OCI-LY7 (cell line): ENCODE measurements around the gene DCC. TPM values are rescaled to one million over a fixed set of nuclear protein-coding genes. Genes with fewer than 3 reads are reported as not detected.

Source experiments
- BruUV-seq: library from RNA; stranded (reverse); fragments of 400-500 nt; replicated peaks from 2 replicates; lab custom pipeline; 2021; lab: Mats Ljungman, UMichigan
- CTCF ChIA-PET: fragments of 300-600 bp; sonication (Branson Sonifier 250); formaldehyde crosslinking; loops from one replicate; lab custom pipeline; 2022; ENCODE audit warnings: antibody characterized with exemption; ENCODE audit not compliant: unreplicated experiment; lab: Charles Lee
- POLR2A ChIA-PET: fragments of 300-600 bp; sonication (Branson Sonifier 250); formaldehyde crosslinking; loops from one replicate; lab custom pipeline; 2022; ENCODE audit warnings: antibody characterized with exemption; lab: Charles Lee
- DNase-seq: peaks from one replicate; pipeline ENCODE4 v3.0.0-alpha.2; 2015; ENCODE audit warnings: low spot score
- H2AFZ ChIP-seq: fragments of 200-600 bp; sonication (generic), shearing (Covaris generic); 2 replicates; pipeline ENCODE4 v1.6.1; 2014; ENCODE audit warnings: mild to moderate bottlenecking, antibody characterized with exemption, low read length, moderate library complexity
- H3K27ac ChIP-seq: fragments of 200-600 bp; sonication (generic); 2 replicates; pipeline ENCODE4 v1.5.1; 2014; ENCODE audit warnings: mixed run types, low read depth, mild to moderate bottlenecking, moderate library complexity, low read length, inconsistent platforms; ENCODE audit not compliant: poor library complexity, severe bottlenecking
- H3K36me3 ChIP-seq: fragments of 200-600 bp; sonication (generic); 2 replicates; pipeline ENCODE4 v1.6.1; 2014; ENCODE audit warnings: mild to moderate bottlenecking, antibody characterized with exemption, low read length, moderate library complexity, mixed read lengths; ENCODE audit not compliant: insufficient read depth
- H3K4me1 ChIP-seq: fragments of 200-600 bp; sonication (generic); 2 replicates; pipeline ENCODE4 v1.5.1; 2014; ENCODE audit warnings: mild to moderate bottlenecking, low read length; ENCODE audit not compliant: insufficient read depth, poor library complexity, severe bottlenecking
- H3K4me2 ChIP-seq: fragments of 200-600 bp; sonication (generic); 2 replicates; pipeline ENCODE4 v1.6.1; 2014; ENCODE audit warnings: mild to moderate bottlenecking, low read length
- H3K4me3 ChIP-seq: fragments of 200-600 bp; sonication (generic); 2 replicates; pipeline ENCODE4 v1.5.1; 2014; ENCODE audit warnings: mild to moderate bottlenecking, low read depth, low read length; ENCODE audit not compliant: poor library complexity, severe bottlenecking
- H3K79me2 ChIP-seq: fragments of 200-600 bp; sonication (generic); 2 replicates; pipeline ENCODE4 v1.6.1; 2016; ENCODE audit warnings: low read depth, mild to moderate bottlenecking, low read length, moderate library complexity, mixed read lengths; ENCODE audit not compliant: insufficient read depth
- H3K9me2 ChIP-seq: fragments of 200-600 bp; sonication (generic); 2 replicates; pipeline ENCODE4 v1.6.1; 2016; ENCODE audit warnings: mild to moderate bottlenecking, low read length, mixed read lengths; ENCODE audit not compliant: insufficient read depth
- H3K9me3 ChIP-seq: fragments of 200-600 bp; sonication (generic); 2 replicates; pipeline ENCODE4 v1.6.1; 2014; ENCODE audit warnings: mild to moderate bottlenecking, mixed run types, low read length, mixed read lengths
- H4K20me1 ChIP-seq: fragments of 200-600 bp; sonication (generic); 2 replicates; pipeline ENCODE4 v1.6.1; 2014; ENCODE audit warnings: mild to moderate bottlenecking, antibody characterized with exemption, low read length, moderate library complexity, mixed read lengths; ENCODE audit not compliant: insufficient read depth
- EZH2phosphoT487 ChIP-seq: fragments of 200-600 bp; sonication (generic); IDR thresholded peaks from 2 replicates; pipeline ENCODE4 v1.6.1; 2018; ENCODE audit warnings: low read depth, borderline replicate concordance, mild to moderate bottlenecking, mixed run types, antibody characterized with exemption, low read length, moderate library complexity, mixed read lengths
- intact Hi-C: fragments of 100-400 bp; cut with micrococcal nuclease; formaldehyde crosslinking; loops from one replicate; pipeline ENCODE4 v1.10.0; 2022; ENCODE audit not compliant: unreplicated experiment
- total RNA-seq, 2 experiments: library from RNA; depleted of rRNA in 1 of 2; stranded (reverse); fragments of >200 nt in 1 of 2; shearing (Covaris generic) in 1 of 2; gene quantifications; 2 replicates each; pipeline ENCODE4 v1.2.3, GENCODE V29; 2014 to 2022
- TF ChIP-seq, protein P1 (sequence below): fragments of 200-600 bp; sonication (generic); conservative IDR thresholded peaks from 2 replicates; pipeline ENCODE4 v1.5.1; 2014; ENCODE audit warnings: mild to moderate bottlenecking, antibody characterized with exemption, low read length, moderate library complexity, mixed read lengths

DCC gene
- total RNA-seq, 2 experiments from 2014 or later, result not detected

DNA sequence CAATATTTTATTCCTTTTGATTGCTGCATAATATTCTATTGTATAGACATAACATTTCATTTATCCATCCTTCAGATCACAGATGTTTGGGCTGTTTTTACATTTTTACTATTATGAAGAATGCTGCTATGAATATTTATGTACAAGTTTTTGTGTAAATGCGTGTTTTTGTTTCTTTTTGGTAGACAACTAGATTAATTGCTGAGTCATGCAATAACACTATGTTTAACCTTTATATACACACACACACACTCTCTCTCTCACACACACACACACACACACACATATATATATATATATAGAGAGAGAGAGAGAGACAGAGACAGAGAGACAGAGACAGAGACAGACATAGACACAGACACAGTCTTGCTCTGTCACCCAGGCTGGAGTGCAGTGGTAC, 926.9 kb downstream of the DCC start:
- ChIA-PET POLR2A (no interaction called here), CTCF (no interaction called here)
- H3K79me2 ChIP-seq, result no peaks in the 10 kb centered on the region
- no peaks in the 10 kb centered on the region for H4K20me1 ChIP-seq
- no peaks in the 10 kb centered on the region for H3K9me3 ChIP-seq
- H3K4me1 ChIP-seq, result no peaks in the 10 kb centered on the region
- TF ChIP-seq, protein P1, sequence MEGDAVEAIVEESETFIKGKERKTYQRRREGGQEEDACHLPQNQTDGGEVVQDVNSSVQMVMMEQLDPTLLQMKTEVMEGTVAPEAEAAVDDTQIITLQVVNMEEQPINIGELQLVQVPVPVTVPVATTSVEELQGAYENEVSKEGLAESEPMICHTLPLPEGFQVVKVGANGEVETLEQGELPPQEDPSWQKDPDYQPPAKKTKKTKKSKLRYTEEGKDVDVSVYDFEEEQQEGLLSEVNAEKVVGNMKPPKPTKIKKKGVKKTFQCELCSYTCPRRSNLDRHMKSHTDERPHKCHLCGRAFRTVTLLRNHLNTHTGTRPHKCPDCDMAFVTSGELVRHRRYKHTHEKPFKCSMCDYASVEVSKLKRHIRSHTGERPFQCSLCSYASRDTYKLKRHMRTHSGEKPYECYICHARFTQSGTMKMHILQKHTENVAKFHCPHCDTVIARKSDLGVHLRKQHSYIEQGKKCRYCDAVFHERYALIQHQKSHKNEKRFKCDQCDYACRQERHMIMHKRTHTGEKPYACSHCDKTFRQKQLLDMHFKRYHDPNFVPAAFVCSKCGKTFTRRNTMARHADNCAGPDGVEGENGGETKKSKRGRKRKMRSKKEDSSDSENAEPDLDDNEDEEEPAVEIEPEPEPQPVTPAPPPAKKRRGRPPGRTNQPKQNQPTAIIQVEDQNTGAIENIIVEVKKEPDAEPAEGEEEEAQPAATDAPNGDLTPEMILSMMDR, result no peak
- no peak for TF ChIP-seq EZH2phosphoT487
- no peak overlapping the region for H3K4me2 ChIP-seq
- H3K9me2 ChIP-seq, result no peaks in the 10 kb centered on the region
- H3K36me3 ChIP-seq, result no peaks in the 10 kb centered on the region
- no TSS peak for BruUV-seq
- no peak overlapping the region for H3K27ac ChIP-seq
- DNase-seq, result no peak
- intact Hi-C loops, result no loop called here
- no peak overlapping the region for H3K4me3 ChIP-seq
- H2AFZ ChIP-seq, result no peak overlapping the region

DNA sequence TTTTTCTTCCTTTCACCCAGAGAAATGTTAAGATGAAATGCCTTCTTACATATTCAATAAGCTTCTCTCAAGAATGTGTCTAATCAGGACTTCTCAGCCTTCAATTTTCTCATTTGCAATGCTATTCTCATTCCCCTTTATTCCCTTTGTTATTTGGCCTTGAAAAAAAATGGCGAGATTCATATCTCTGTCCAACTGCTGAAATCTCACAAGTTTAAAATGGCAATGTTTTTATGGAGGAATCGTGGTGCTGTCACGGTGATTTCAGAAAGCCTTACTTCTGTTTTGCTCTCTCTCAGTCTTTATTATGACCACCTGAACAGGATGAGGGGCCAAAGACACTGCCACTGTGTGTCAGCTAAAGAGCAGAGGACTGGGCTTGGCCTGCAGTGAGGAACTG, 928.5 kb downstream of the DCC start:
- no peak overlapping the region for H3K27ac ChIP-seq
- CTCF ChIA-PET, result no interaction called here
- H4K20me1 ChIP-seq, result no peaks in the 10 kb centered on the region
- H3K4me1 ChIP-seq, result no peaks in the 10 kb centered on the region
- no peak for DNase-seq
- H3K79me2 ChIP-seq, result no peaks in the 10 kb centered on the region
- intact Hi-C loops, result no loop called here
- no peak overlapping the region for H2AFZ ChIP-seq
- H3K9me2 ChIP-seq, result no peaks in the 10 kb centered on the region
- H3K9me3 ChIP-seq, result no peaks in the 10 kb centered on the region
- TF ChIP-seq, protein P1, result no peak
- TF ChIP-seq EZH2phosphoT487, result no peak
- POLR2A ChIA-PET, result no interaction called here
- no TSS peak for BruUV-seq
- no peaks in the 10 kb centered on the region for H3K36me3 ChIP-seq
- no peak overlapping the region for H3K4me3 ChIP-seq
- no peak overlapping the region for H3K4me2 ChIP-seq

DNA sequence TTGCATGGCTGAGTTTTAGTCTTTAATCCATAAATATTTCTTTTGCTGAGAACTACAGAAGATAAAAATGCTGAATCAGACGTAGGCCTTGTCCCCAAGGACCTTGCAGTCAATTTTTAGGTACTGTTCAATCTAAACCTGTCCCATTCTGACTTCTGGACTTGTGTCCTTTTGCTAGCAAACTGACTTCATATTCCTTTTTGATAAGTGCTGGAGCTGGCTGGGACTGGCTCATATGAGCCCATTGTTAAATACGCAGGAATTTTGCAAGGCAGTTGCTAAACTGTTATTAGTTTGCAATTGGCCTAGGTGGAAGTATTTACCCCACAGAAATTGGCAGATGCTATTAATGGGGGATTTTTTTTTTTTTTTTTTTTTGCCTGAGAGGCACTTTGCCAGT, 941.4 kb downstream of the DCC start:
- Histone ChIP-seq H3K79me2 (no peaks in the 10 kb centered on the region), H4K20me1 (no peaks in the 10 kb centered on the region), H3K36me3 (no peaks in the 10 kb centered on the region), H3K4me2 (no peak overlapping the region), H3K4me3 (no peak overlapping the region), H3K9me3 (no peaks in the 10 kb centered on the region), H3K27ac (no peak overlapping the region), H3K4me1 (no peaks in the 10 kb centered on the region), H3K9me2 (no peaks in the 10 kb centered on the region), H2AFZ (no peak overlapping the region)
- CTCF ChIA-PET, result no interaction called here
- no peak for TF ChIP-seq EZH2phosphoT487
- TF ChIP-seq, protein P1, result no peak
- POLR2A ChIA-PET, result no interaction called here
- no peak for DNase-seq
- intact Hi-C loops, result no loop called here
- no TSS peak for BruUV-seq
